Stimulated activated CD8-positive, alpha-beta memory T cell treated with anti-CD3 and anti-CD28 coated beads, Interleukin-12 subunit alpha, Interleukin-12 subunit beta, amount 100 ng/mL, for 24 hours (primary cell): Measurements from ENCODE around the gene BSDC1.
"Not testable (repeated sequence)": the region's sequence is repeated elsewhere in the genome, so short reads cannot be mapped to it uniquely, and the experiment has no call there.

Experiments used
- DNase-seq: peaks from one replicate; pipeline ENCODE4 v3.0.0-alpha.2; 2020; ENCODE audit errors: extremely low read depth

Gene BSDC1

GRCh38 chr1:32357614-32358013, 36.6 kb downstream of the BSDC1 start:
- no peak for DNase-seq

GRCh38 chr1:32356478-32356877, 37.8 kb downstream of the BSDC1 start:
- DNase-seq: no peak

GRCh38 chr1:32355778-32356177, 38.5 kb downstream of the BSDC1 start:
- not testable (repeated sequence) for DNase-seq

GRCh38 chr1:32353886-32354570, 40.2 kb downstream of the BSDC1 start:
- no peak for DNase-seq

GRCh38 chr1:32353431-32353830, 40.8 kb downstream of the BSDC1 start:
- DNase-seq: no peak

GRCh38 chr1:32352831-32353383, 41.3 kb downstream of the BSDC1 start:
- no peak for DNase-seq

- no peak for DNase-seq
These were observed 41.9 kb downstream of the BSDC1 start for GRCh38 chr1:32352239-32352745.

- DNase-seq: peak; percentile 74
These were observed 42.6 kb downstream of the BSDC1 start for GRCh38 chr1:32351399-32352238.

GRCh38 chr1:32350785-32351398, 43.3 kb downstream of the BSDC1 start:
- DNase-seq: peak; percentile 42

- no peak for DNase-seq
These were observed 45.0 kb downstream of the BSDC1 start for GRCh38 chr1:32349211-32349708.

- DNase-seq: no peak
These were observed 47.6 kb downstream of the BSDC1 start for GRCh38 chr1:32346532-32347157.

- DNase-seq: no peak
These were observed 48.9 kb downstream of the BSDC1 start for GRCh38 chr1:32345289-32345827.

- no peak for DNase-seq
These were observed 51.5 kb downstream of the BSDC1 start for GRCh38 chr1:32342704-32343103.

GRCh38 chr1:32341971-32342370, 52.3 kb downstream of the BSDC1 start:
- no peak for DNase-seq

GRCh38 chr1:32341186-32341757, 53.0 kb downstream of the BSDC1 start:
- DNase-seq: no peak

- DNase-seq: no peak
These were observed 54.8 kb downstream of the BSDC1 start for GRCh38 chr1:32339363-32339978.

- DNase-seq: no peak
These were observed 55.5 kb downstream of the BSDC1 start for GRCh38 chr1:32338637-32339145.

- no peak for DNase-seq
These were observed 56.2 kb downstream of the BSDC1 start for GRCh38 chr1:32337855-32338636.

- no peak for DNase-seq
These were observed 57.1 kb downstream of the BSDC1 start for GRCh38 chr1:32336963-32337675.
